GM23338 (cell line): ENCODE results near the gene NCL. TPM values are rescaled to one million over a fixed set of nuclear protein-coding genes. Genes with fewer than 3 reads are reported as not detected.

ENCODE experiments used
- ATAC-seq: fragments of 200-7000 bp; cut with Tn5 transposase; 3 replicates; pipeline ENCODE4 v1.9.1; 2020
- DNase-seq: peaks from one replicate; pipeline ENCODE4 v3.0.0-alpha.2; 2015; ENCODE audit warnings: low spot score
- H2AFZ ChIP-seq: fragments of 200-600 bp; sonication (generic); 2 replicates; pipeline ENCODE4 v1.8.0; 2016; ENCODE audit warnings: antibody characterized with exemption, mild to moderate bottlenecking, moderate library complexity
- H3F3A ChIP-seq: fragments of 200-600 bp; sonication (generic); replicated peaks from 2 replicates; pipeline ENCODE4 v1.8.0; 2017; ENCODE audit warnings: antibody characterized with exemption, mixed run types, low read depth
- H3K27ac ChIP-seq: fragments of 200-600 bp; sonication (generic); 2 replicates; pipeline ENCODE4 v1.6.1; 2016; ENCODE audit warnings: low read depth
- H3K27me3 ChIP-seq: fragments of 200-600 bp; sonication (generic); 2 replicates; pipeline ENCODE4 v1.8.0; 2016; ENCODE audit warnings: mild to moderate bottlenecking, mixed run types, moderate library complexity; ENCODE audit not compliant: insufficient read depth
- H3K36me3 ChIP-seq: fragments of 200-600 bp; sonication (generic); 2 replicates; pipeline ENCODE4 v1.8.0; 2016; ENCODE audit warnings: mild to moderate bottlenecking; ENCODE audit not compliant: insufficient read depth
- H3K4me1 ChIP-seq: fragments of 200-600 bp; sonication (generic); 2 replicates; pipeline ENCODE4 v1.8.0; 2016; ENCODE audit warnings: mild to moderate bottlenecking, moderate library complexity; ENCODE audit not compliant: insufficient read depth
- H3K4me2 ChIP-seq: fragments of 200-600 bp; sonication (generic); 2 replicates; pipeline ENCODE4 v1.7.1; 2017; ENCODE audit warnings: mixed run types
- H3K4me3 ChIP-seq: fragments of 200-600 bp; sonication (generic); 2 replicates; pipeline ENCODE4 v1.6.1; 2016; ENCODE audit warnings: mixed run types
- H3K79me2 ChIP-seq: fragments of 200-600 bp; sonication (generic); replicated peaks from 2 replicates; pipeline ENCODE4 v1.8.0; 2017; ENCODE audit warnings: mild to moderate bottlenecking; ENCODE audit not compliant: insufficient read depth
- H3K9me2 ChIP-seq: fragments of 200-600 bp; sonication (generic); 2 replicates; pipeline ENCODE4 v1.8.0; 2017; ENCODE audit not compliant: insufficient read depth
- H4K20me1 ChIP-seq: fragments of 200-600 bp; sonication (generic); replicated peaks from 2 replicates; pipeline ENCODE4 v1.8.0; 2017; ENCODE audit warnings: mild to moderate bottlenecking; ENCODE audit not compliant: insufficient read depth
- H3K27ac Mint-ChIP-seq: 2 replicates; pipeline ENCODE4 v1.8.0; 2020; ENCODE audit warnings: inconsistent platforms, mild to moderate bottlenecking, moderate library complexity, mixed read lengths
- H3K27me3 Mint-ChIP-seq: 3 replicates; pipeline ENCODE4 v1.8.0; 2022; ENCODE audit warnings: low read depth, mild to moderate bottlenecking, moderate library complexity, mixed read lengths, inconsistent platforms; ENCODE audit not compliant: insufficient read depth, poor library complexity
- H3K36me3 Mint-ChIP-seq: 3 replicates; pipeline ENCODE4 v1.8.0; 2021; ENCODE audit warnings: low read depth, mild to moderate bottlenecking, inconsistent platforms, moderate library complexity, mixed read lengths
- H3K4me1 Mint-ChIP-seq: 3 replicates; pipeline ENCODE4 v1.8.0; 2020; ENCODE audit warnings: mild to moderate bottlenecking, inconsistent platforms, mixed read lengths
- H3K4me3 Mint-ChIP-seq: 3 replicates; pipeline ENCODE4 v1.8.0; 2021; ENCODE audit warnings: moderate library complexity, mild to moderate bottlenecking, inconsistent platforms, mixed read lengths
- H3K9me3 Mint-ChIP-seq: 3 replicates; pipeline ENCODE4 v1.8.0; 2020; ENCODE audit warnings: moderate library complexity, mild to moderate bottlenecking, inconsistent platforms, mixed read lengths
- CREB1 ChIP-seq: fragments of 250-450 bp; sonication (Bioruptor Pico); IDR thresholded peaks from 2 replicates; pipeline ENCODE4 v1.5.0; 2020; ENCODE audit warnings: low read depth, mild to moderate bottlenecking, moderate library complexity
- CTCF ChIP-seq, 2 experiments: fragments of 200-600 bp in 1 of 2; sonication (generic) in 1 of 2; conservative IDR thresholded peaks; 2 replicates each; pipeline versions ENCODE4 v1.5.1 to v1.6.1; 2016 to 2017; ENCODE audit warnings: antibody characterized with exemption in 2 of 2, low read depth in 2 of 2, mild to moderate bottlenecking in 2 of 2, moderate library complexity in 1 of 2
- ETS1 ChIP-seq: IDR thresholded peaks from 2 replicates; pipeline ENCODE4 v1.6.1; 2016; ENCODE audit warnings: antibody characterized with exemption
- EZH2phosphoT487 ChIP-seq: fragments of 200-600 bp; sonication (generic); IDR thresholded peaks from one replicate; pipeline ENCODE4 v1.8.1; 2018; ENCODE audit warnings: antibody characterized with exemption; ENCODE audit not compliant: unreplicated experiment
- JUNB ChIP-seq: IDR thresholded peaks from one replicate; pipeline ENCODE4 v1.6.1; 2016; ENCODE audit warnings: antibody characterized with exemption; ENCODE audit not compliant: unreplicated experiment
- STAT1 ChIP-seq: IDR thresholded peaks from one replicate; pipeline ENCODE4 v1.6.1; 2016; ENCODE audit warnings: antibody characterized with exemption; ENCODE audit not compliant: unreplicated experiment
- ZNF114 ChIP-seq: fragments of 250-450 bp; sonication (Bioruptor Pico); IDR thresholded peaks from 2 replicates; pipeline ENCODE4 v1.5.0; 2020; ENCODE audit warnings: mild to moderate bottlenecking, moderate library complexity
- polyA plus RNA-seq: library from polyadenylated mRNA; unstranded; fragments of >200 nt; fragmentation: Nextera tagmentation; extraction: Ambion mirVana; gene quantifications from 2 replicates; pipeline ENCODE4 v1.2.1, GENCODE V29; 2016
- total RNA-seq: library from RNA; depleted of rRNA; stranded (reverse); fragments of >200 nt; shearing (Covaris generic); gene quantifications from 2 replicates; pipeline ENCODE4 v1.2.3, GENCODE V29; 2014

Gene NCL
- total and polyA plus RNA-seq, 2 experiments from 2014 or later = 678 to 2,269 TPM

DNA sequence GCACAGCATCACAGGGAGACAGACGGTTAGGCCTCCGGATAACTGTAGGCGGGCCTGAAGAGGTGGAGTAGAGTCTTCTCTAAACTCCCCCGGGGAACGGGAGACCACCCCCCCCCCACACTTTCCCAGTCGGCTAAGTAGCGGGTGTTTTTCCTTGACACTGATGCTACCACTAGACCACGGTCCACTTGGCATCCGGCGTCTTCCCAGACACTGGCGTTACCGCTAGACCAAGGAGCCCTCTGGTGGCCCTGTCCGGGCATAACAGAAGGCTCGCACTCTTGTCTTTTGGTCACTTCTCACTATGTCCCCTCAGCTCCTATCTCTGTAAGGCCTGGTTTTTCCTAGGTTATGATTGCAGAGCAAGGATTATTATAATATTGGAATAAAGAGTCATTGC, 25.7 kb upstream of the NCL start:
- TF ChIP-seq CTCF (conservative IDR thresholded peaks at IDR 0.05; ENCODE audit: low read depth in 2 of 2) = peak; percentile 55 to 71
- TF ChIP-seq CREB1 (CRISPR knock-in tag) = 0 out of 2 replicates have a peak, but pooled peaks have one; percentile 12
- no peak for TF ChIP-seq ZNF114 (CRISPR knock-in tag)
- Histone ChIP-seq H2AFZ (no peak overlapping the region), H3K79me2 (no peaks in the 10 kb centered on the region), H3K4me3 (no peak overlapping the region), H3K27me3 (no peaks in the 10 kb centered on the region), H3K4me2 (no peak overlapping the region), H3K4me1 (no peaks in the 10 kb centered on the region), H3K27ac (no peak overlapping the region), H4K20me1 (no peaks in the 10 kb centered on the region), H3K9me2 (no peaks in the 10 kb centered on the region; the same call in 1 of the 2 replicates), H3F3A (no peaks in the 10 kb centered on the region), H3K36me3 (no peaks in the 10 kb centered on the region)
- H3K4me1 Mint-ChIP-seq = peaks cover 3% of the 10 kb centered on the region; the same call in 1 of the 3 replicates
- peaks cover 26% of the 10 kb centered on the region for H3K9me3 Mint-ChIP-seq
- peaks cover 25% of the 10 kb centered on the region for H3K36me3 Mint-ChIP-seq
- no peak overlapping the region for H3K4me3 Mint-ChIP-seq
- peaks cover 10% of the 10 kb centered on the region for H3K27me3 Mint-ChIP-seq
- H3K27ac Mint-ChIP-seq = no peak overlapping the region
- ATAC-seq (peak; percentile 32; the same call in 2 of the 3 replicates), DNase-seq (peak; percentile 59)

- no peak for TF ChIP-seq STAT1
- TF ChIP-seq CTCF (conservative IDR thresholded peaks at IDR 0.05; ENCODE audit: low read depth in 2 of 2) = no peak
- no peak for TF ChIP-seq ETS1
- no peak for TF ChIP-seq JUNB
- TF ChIP-seq CREB1 (CRISPR knock-in tag) = no peak
- TF ChIP-seq ZNF114 (CRISPR knock-in tag) = no peak
- no peak for TF ChIP-seq EZH2phosphoT487
- no peaks in the 10 kb centered on the region; the same call in 1 of the 2 replicates for H3F3A ChIP-seq
- Mint-ChIP-seq H3K4me3 (no peak overlapping the region), H3K9me3 (peaks cover 26% of the 10 kb centered on the region), H3K36me3 (peaks cover 25% of the 10 kb centered on the region), H3K4me1 (no peaks in the 10 kb centered on the region; the same call in 2 of the 3 replicates), H3K27ac (no peak overlapping the region), H3K27me3 (peaks cover 11% of the 10 kb centered on the region)
- no peak for DNase-seq
- H3K4me1 ChIP-seq = no peaks in the 10 kb centered on the region
- H3K4me3 ChIP-seq = no peak overlapping the region
- ATAC-seq = no peak
- H3K36me3 ChIP-seq = no peaks in the 10 kb centered on the region
- no peak overlapping the region for H3K27ac ChIP-seq
- H3K9me2 ChIP-seq = no peaks in the 10 kb centered on the region; the same call in 1 of the 2 replicates
- H2AFZ ChIP-seq = no peak overlapping the region
- H3K27me3 ChIP-seq = no peaks in the 10 kb centered on the region
- H3K79me2 ChIP-seq = no peaks in the 10 kb centered on the region
- H4K20me1 ChIP-seq = no peaks in the 10 kb centered on the region
- H3K4me2 ChIP-seq = no peak overlapping the region
Measured at GRCh38 chr2:231488331-231488730, 24.0 kb upstream of the NCL start.
